NT2/D1 (cell line): Measurements from ENCODE around the gene PFDN5.

Experiments
- SUZ12 ChIP-seq: IDR thresholded peaks from 2 replicates; pipeline ENCODE4 v1.6.1; 2011; ENCODE audit not compliant: insufficient read length, insufficient read depth; ENCODE audit errors: extremely low read depth
- YY1 ChIP-seq: IDR thresholded peaks from 2 replicates; pipeline ENCODE4 v1.6.1; 2011; ENCODE audit not compliant: insufficient read length, insufficient read depth
- ZNF274 ChIP-seq: IDR thresholded peaks from 2 replicates; pipeline ENCODE4 v1.6.1; 2011; ENCODE audit warnings: mild to moderate bottlenecking, low read depth, low read length

GRCh38 chr12:53295891-53296219, 513 bp downstream of the PFDN5 start:
- TF ChIP-seq SUZ12 (no peak), ZNF274 (no peak), YY1 (no peak)
